ENCODE measurements around the gene GAL3ST1. TPM values are rescaled to one million over a fixed set of nuclear protein-coding genes. Genes with fewer than 3 reads are reported as not detected.

GAL3ST1 gene
- total RNA-seq, 4 donors from 2014 or later, result 1.1 to 2.4 TPM; not detected in 2

DNA sequence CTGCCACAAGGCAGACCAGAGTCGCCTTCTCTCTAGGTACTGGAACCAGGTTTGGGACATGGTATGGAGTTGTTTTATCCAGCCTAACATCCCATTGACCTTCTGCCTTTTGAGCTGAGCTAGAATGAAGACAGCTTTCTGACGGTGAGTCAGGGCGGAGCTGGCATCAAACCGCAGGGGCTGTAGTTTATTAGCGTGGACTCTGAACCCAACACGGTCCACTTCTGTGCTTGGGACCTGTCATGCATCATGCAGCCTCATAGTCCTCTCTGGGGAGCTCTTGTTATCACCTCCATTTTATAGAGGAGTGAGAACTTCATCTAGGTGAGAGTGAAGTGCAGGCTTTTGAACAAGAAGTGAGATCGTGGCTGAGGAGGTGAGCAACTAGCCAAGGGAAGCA is 8.3 kb downstream of the GAL3ST1 start:
- Histone ChIP-seq H3K4me1 (peaks cover 0 to 6% (median 0%) of the 10 kb centered on the region in 3 donors), H3K27ac (no peak overlapping the region), H3K27me3 (peaks cover 0 to 5% (median 0%) of the 10 kb centered on the region in 4 donors), H3K36me3 (no peaks in the 10 kb centered on the region), H3K4me3 (no peak overlapping the region), H3K9me3 (no peaks in the 10 kb centered on the region)
- WGBS, 2 donors, result 76 to 79% methylated on average over 3 to 6 of the region's 7 CpGs
- no peak for DNase-seq
- TF ChIP-seq POLR2A (IDR thresholded peaks at IDR 0.05), result no peak
- TF ChIP-seq, protein P1, sequence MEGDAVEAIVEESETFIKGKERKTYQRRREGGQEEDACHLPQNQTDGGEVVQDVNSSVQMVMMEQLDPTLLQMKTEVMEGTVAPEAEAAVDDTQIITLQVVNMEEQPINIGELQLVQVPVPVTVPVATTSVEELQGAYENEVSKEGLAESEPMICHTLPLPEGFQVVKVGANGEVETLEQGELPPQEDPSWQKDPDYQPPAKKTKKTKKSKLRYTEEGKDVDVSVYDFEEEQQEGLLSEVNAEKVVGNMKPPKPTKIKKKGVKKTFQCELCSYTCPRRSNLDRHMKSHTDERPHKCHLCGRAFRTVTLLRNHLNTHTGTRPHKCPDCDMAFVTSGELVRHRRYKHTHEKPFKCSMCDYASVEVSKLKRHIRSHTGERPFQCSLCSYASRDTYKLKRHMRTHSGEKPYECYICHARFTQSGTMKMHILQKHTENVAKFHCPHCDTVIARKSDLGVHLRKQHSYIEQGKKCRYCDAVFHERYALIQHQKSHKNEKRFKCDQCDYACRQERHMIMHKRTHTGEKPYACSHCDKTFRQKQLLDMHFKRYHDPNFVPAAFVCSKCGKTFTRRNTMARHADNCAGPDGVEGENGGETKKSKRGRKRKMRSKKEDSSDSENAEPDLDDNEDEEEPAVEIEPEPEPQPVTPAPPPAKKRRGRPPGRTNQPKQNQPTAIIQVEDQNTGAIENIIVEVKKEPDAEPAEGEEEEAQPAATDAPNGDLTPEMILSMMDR (IDR thresholded peaks at IDR 0.05), result no peak
- intact Hi-C loops (cut with DNase I), result no loop called here

GRCh38 chr22:30565341-30565740 is 9.1 kb downstream of the GAL3ST1 start:
- H3K4me3 ChIP-seq, result no peak overlapping the region
- no peak for TF ChIP-seq POLR2A (IDR thresholded peaks at IDR 0.05)
- TF ChIP-seq, protein P1 (IDR thresholded peaks at IDR 0.05), result no peak
- H3K9me3 ChIP-seq, result no peaks in the 10 kb centered on the region
- H3K4me1 ChIP-seq, result peaks cover 0 to 6% (median 0%) of the 10 kb centered on the region in 3 donors
- H3K27me3 ChIP-seq, result peaks cover 0 to 5% (median 0%) of the 10 kb centered on the region in 4 donors
- no peaks in the 10 kb centered on the region for H3K36me3 ChIP-seq
- WGBS, 2 donors, result 66% methylated on average over 4 of the region's 4 CpGs; no CpG with 5 or more reads in 1 of the 2 donors
- no peak for DNase-seq
- H3K27ac ChIP-seq, result no peak overlapping the region
- intact Hi-C loops (cut with DNase I), result no loop called here

DNA sequence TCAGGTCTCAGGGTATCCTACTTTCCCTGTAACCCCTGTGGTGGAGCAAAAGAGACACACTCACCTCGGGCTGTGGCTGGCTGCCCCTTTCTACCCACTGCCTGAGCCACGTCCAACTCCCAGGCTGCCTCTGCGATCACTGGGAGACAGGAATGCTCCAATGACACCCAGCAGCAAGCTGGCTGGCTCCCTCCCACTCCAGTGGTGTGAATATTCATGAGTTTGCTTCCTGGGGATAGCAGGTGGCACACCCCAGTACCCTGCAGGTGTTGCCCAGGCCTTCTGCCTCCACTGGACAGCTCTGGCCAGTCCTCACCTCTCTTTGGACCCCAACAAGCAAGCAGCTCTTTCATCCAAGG is 9.7 kb downstream of the GAL3ST1 start:
- intact Hi-C loops (cut with DNase I), result no loop called here
- TF ChIP-seq, protein P1 (IDR thresholded peaks at IDR 0.05), result no peak
- no peak for TF ChIP-seq POLR2A (IDR thresholded peaks at IDR 0.05)
- no peak overlapping the region for H3K4me3 ChIP-seq
- no peaks in the 10 kb centered on the region for H3K9me3 ChIP-seq
- no peak overlapping the region for H3K27ac ChIP-seq
- peaks cover 0 to 6% (median 0%) of the 10 kb centered on the region in 3 donors for H3K4me1 ChIP-seq
- no peaks in the 10 kb centered on the region for H3K36me3 ChIP-seq
- H3K27me3 ChIP-seq, result peaks cover 0 to 5% (median 0%) of the 10 kb centered on the region in 4 donors
- 19 to 60% methylated on average over 1 to 2 of the region's 3 CpGs for WGBS, 2 donors
- no peak for DNase-seq

DNA sequence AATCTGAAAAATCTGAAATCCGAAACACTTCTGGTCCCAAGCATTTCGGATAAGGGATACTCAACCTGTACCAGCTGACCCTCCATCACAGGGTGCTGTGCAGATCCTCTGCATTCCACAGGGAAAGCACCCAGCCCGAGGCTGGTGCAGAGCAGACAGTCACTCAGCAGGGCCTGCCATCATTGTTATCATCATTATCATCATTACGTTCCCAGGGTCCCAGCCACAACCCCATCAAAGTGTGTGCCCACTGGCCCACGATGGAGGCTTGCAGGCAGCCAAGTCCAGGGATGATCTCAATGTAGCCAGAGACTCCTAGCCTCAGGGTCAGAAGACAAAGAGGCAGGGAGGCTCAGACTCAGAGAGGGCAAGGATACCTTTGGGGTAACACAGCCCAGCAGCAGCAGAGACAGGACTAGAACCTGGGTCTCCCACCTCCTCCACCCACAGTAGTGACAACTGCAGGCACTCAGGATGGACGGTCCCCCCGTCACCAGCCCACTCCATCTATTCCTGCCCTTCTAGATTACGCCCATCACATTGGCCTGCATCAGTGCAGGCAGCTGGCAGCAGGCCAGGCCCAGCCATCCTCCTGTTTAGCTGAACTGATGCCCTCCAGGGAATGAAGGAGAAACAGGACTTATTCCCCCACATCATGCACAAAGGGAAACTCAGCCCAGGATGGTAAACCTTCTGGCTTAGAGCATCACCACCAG is 10.3 kb downstream of the GAL3ST1 start:
- Histone ChIP-seq H3K4me3 (no peak overlapping the region), H3K27me3 (peaks cover 0 to 5% (median 0%) of the 10 kb centered on the region in 4 donors), H3K4me1 (peaks cover 0 to 6% (median 0%) of the 10 kb centered on the region in 3 donors), H3K27ac (no peak overlapping the region), H3K9me3 (no peaks in the 10 kb centered on the region), H3K36me3 (no peaks in the 10 kb centered on the region)
- WGBS, 2 donors, result 65 to 80% methylated on average over 4 to 8 of the region's 8 CpGs
- intact Hi-C loops (cut with DNase I), result no loop called here
- TF ChIP-seq POLR2A (IDR thresholded peaks at IDR 0.05), result no peak
- TF ChIP-seq, protein P1 (IDR thresholded peaks at IDR 0.05), result no peak
- DNase-seq, result no peak

DNA sequence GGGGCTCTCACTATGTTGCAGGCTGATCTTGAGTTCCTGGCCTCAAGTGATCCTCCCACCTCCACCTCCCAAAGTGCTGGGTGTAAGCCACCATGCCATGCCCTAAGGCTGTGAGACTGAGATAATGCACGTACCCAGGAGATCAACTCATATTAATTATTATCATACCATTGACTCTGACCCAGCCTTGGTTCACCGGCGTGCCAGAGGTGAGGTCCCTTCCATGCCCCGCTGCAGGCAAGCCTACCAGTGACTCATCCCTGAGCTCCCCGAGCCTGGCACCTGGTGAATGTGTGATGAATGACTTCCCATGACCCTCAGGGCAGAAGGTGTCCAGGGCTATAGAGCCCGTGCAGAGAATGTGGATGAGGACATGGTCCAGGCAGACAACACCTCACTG is 12.1 kb downstream of the GAL3ST1 start:
- Histone ChIP-seq H3K4me3 (no peak overlapping the region), H3K36me3 (no peaks in the 10 kb centered on the region), H3K27ac (no peak overlapping the region), H3K4me1 (peaks cover 0 to 6% (median 0%) of the 10 kb centered on the region in 3 donors), H3K27me3 (peaks cover 0 to 5% (median 0%) of the 10 kb centered on the region in 4 donors), H3K9me3 (no peaks in the 10 kb centered on the region)
- TF ChIP-seq, protein P1 (IDR thresholded peaks at IDR 0.05), result no peak
- DNase-seq, result no peak
- WGBS, 2 donors, result 18 to 26% methylated on average over 2 to 3 of the region's 6 CpGs
- intact Hi-C loops (cut with DNase I), result no loop called here

Data from esophagus squamous epithelium (tissue), 5 donors.